Suppressor macrophage treated with lipopolysaccharide for 1 hour (primary cell): ENCODE data around the gene CROCC.

Source experiments
- DNase-seq, 3 donors: peaks; one replicate each; pipeline ENCODE4 v3.0.0-alpha.2; 2020 to 2022

CROCC gene

GRCh38 chr1:16971341-16972188 lies 49.8 kb downstream of the CROCC start:
- no peak for DNase-seq

GRCh38 chr1:16972189-16972895 lies 50.6 kb downstream of the CROCC start:
- no peak for DNase-seq

- DNase-seq: no peak
Measured at GRCh38 chr1:16973215-16973614, 51.5 kb downstream of the CROCC start.

- no peak for DNase-seq
Measured at GRCh38 chr1:16975211-16975610, 53.5 kb downstream of the CROCC start.

GRCh38 chr1:16975838-16976237 lies 54.1 kb downstream of the CROCC start:
- no peak for DNase-seq

- no peak for DNase-seq
Measured at GRCh38 chr1:16976966-16977365, 55.2 kb downstream of the CROCC start.

GRCh38 chr1:16977377-16977776 lies 55.6 kb downstream of the CROCC start:
- no peak for DNase-seq

- no peak for DNase-seq
Measured at GRCh38 chr1:16978139-16978538, 56.4 kb downstream of the CROCC start.

GRCh38 chr1:16978567-16979474 lies 57.1 kb downstream of the CROCC start:
- no peak for DNase-seq

GRCh38 chr1:16979475-16980327 lies 58.0 kb downstream of the CROCC start:
- peak in 1 of 3 donors; percentile 7 for DNase-seq

GRCh38 chr1:16980473-16981268 lies 58.9 kb downstream of the CROCC start, which contains the start of gene MFAP2:
Gene MFAP2, minus strand, starts transcription at chr1:16980620. Its CDS starts 2,347 bp downstream, at chr1:16978273.
- DNase-seq: peak in 1 of 3 donors; percentile 18

- DNase-seq: no peak
Measured at GRCh38 chr1:16981269-16981849, 59.6 kb downstream of the CROCC start.

- no peak for DNase-seq
Measured at GRCh38 chr1:16982902-16983301, 61.2 kb downstream of the CROCC start.

- no peak for DNase-seq
Measured at GRCh38 chr1:16983649-16984048, 61.9 kb downstream of the CROCC start.

- no peak for DNase-seq
Measured at GRCh38 chr1:16984717-16985116, 63.0 kb downstream of the CROCC start.

- DNase-seq: no peak
Measured at GRCh38 chr1:16986113-16986512, 64.4 kb downstream of the CROCC start.

GRCh38 chr1:16986560-16986959 lies 64.8 kb downstream of the CROCC start:
- DNase-seq: no peak

GRCh38 chr1:16986962-16987361 lies 65.2 kb downstream of the CROCC start:
- DNase-seq: peak in 1 of 3 donors; percentile 34

- no peak for DNase-seq
Measured at GRCh38 chr1:16988210-16988609, 66.5 kb downstream of the CROCC start.

- DNase-seq: no peak
Measured at GRCh38 chr1:16989676-16990391, 68.1 kb downstream of the CROCC start.
